ENCODE data around the gene SCN4B. TPM values are rescaled to one million over a fixed set of nuclear protein-coding genes. Genes with fewer than 3 reads are reported as not detected.

The SCN4B gene
- total and polyA plus RNA-seq, 2 of the 4 experiments (the other 2 are of a cell fraction): 0.18 to 0.44 TPM

- H2BK120ac ChIP-seq (ENCODE audit: low read depth, low read length): no peak overlapping the region
- no peak overlapping the region for H3K9ac ChIP-seq (ENCODE audit: low read depth, low read length)
- H3K79me1 ChIP-seq (ENCODE audit: low read depth in 1 of 2, low read length in 2 of 2): no peaks in the 10 kb centered on the region
- ATAC-seq (ENCODE audit: low read depth): no peak
- no peak overlapping the region for H2BK20ac ChIP-seq (ENCODE audit: low read depth, low read length)
- TF ChIP-seq USF2 (IDR thresholded peaks at IDR 0.05; ENCODE audit: low read depth, low read length): no peak
- no peak overlapping the region for H2AK9ac ChIP-seq (replicated peaks; ENCODE audit: low read depth, low read length, poor library complexity)
- no peak overlapping the region for H2AFZ ChIP-seq (replicated peaks; ENCODE audit: low read length, poor library complexity)
- no peaks in the 10 kb centered on the region for H4K20me1 ChIP-seq (ENCODE audit: insufficient read depth, low read length)
- in situ Hi-C loops (cut with MboI; ENCODE audit: low sequenced_read_pairs): no loop called here
- CTCF ChIA-PET: interaction anchor here (0.6 kb wide), 1 partner anchor 13 kb away, joined by 3 read pairs; no protein-coding TSS in a partner anchor
- BruUV-seq (replicated peaks): no TSS peak
- DNase-seq: no peak
- no peaks in the 10 kb centered on the region; the same call in 1 of the 2 replicates for H3K4me1 ChIP-seq (ENCODE audit: control insufficient read depth, insufficient read depth, low read length)
- H4K91ac ChIP-seq (ENCODE audit: insufficient read depth, low read depth, low read length): no peak overlapping the region
- no peak overlapping the region for H3K27ac ChIP-seq (ENCODE audit: insufficient read depth, low read length)
- no peak overlapping the region for H3K56ac ChIP-seq (ENCODE audit: extremely low read depth, insufficient read depth, low read length)
- H3K18ac ChIP-seq (ENCODE audit: low read depth, low read length): no peak overlapping the region
- H4K8ac ChIP-seq (ENCODE audit: low read depth in 2 of 2, low read length in 2 of 2): no peak overlapping the region
- no peak overlapping the region for H2AK5ac ChIP-seq (ENCODE audit: low read depth, low read length)
- H3K23ac ChIP-seq (ENCODE audit: low read depth, low read length): no peak overlapping the region
- H3K4ac ChIP-seq (ENCODE audit: low read depth, low read length): no peak overlapping the region
- peaks cover 83% of the 10 kb centered on the region for H3K27me3 ChIP-seq (ENCODE audit: control insufficient read depth, insufficient read depth, low read length)
- dilution Hi-C loops (cut with HindIII; ENCODE audit: low sequenced_read_pairs, unreplicated experiment): no loop called here
- H3K4me2 ChIP-seq (ENCODE audit: low read depth, low read length): no peak overlapping the region
- POLR2A ChIA-PET (ENCODE audit: unreplicated experiment): no interaction called here
- no peaks in the 10 kb centered on the region for H3K9me1 ChIP-seq (ENCODE audit: insufficient read depth, low read length)
- H2BK5ac ChIP-seq (ENCODE audit: low read depth, low read length, poor library complexity, severe bottlenecking): no peak overlapping the region
- WGBS, 2 experiments (ENCODE audit: extremely low coverage in 2 of 2, insufficient read length in 1 of 2): no CpG with 5 or more reads among the region's 1 CpG
- H3K9me3 ChIP-seq (ENCODE audit: control insufficient read depth, insufficient read depth, low read length): no peaks in the 10 kb centered on the region
- no peak overlapping the region for H3K4me3 ChIP-seq (ENCODE audit: insufficient read depth, low read depth, low read length)
- H2BK15ac ChIP-seq (ENCODE audit: low read depth, low read length): no peak overlapping the region
- H3K36me3 ChIP-seq (ENCODE audit: control insufficient read depth, insufficient read depth, low read length): no peaks in the 10 kb centered on the region
- intact Hi-C loops (cut with micrococcal nuclease): no loop called here
- no peak overlapping the region for H3K14ac ChIP-seq (replicated peaks; ENCODE audit: low read depth, low read length)
- H4K5ac ChIP-seq (ENCODE audit: low read depth, low read length): no peak overlapping the region
Observed at GRCh38 chr11:118154641-118155040, 2.0 kb upstream of the SCN4B start.
